GM18519 (cell line): ENCODE measurements around the gene SFT2D2.

Experiments
- ATAC-seq: cut with Tn5 transposase; IDR thresholded peaks from one replicate; pipeline ENCODE4 v1.9.1; 2021; ENCODE audit warnings: mild to moderate bottlenecking, moderate library complexity; ENCODE audit not compliant: unreplicated experiment, low FRiP score

Gene SFT2D2

DNA sequence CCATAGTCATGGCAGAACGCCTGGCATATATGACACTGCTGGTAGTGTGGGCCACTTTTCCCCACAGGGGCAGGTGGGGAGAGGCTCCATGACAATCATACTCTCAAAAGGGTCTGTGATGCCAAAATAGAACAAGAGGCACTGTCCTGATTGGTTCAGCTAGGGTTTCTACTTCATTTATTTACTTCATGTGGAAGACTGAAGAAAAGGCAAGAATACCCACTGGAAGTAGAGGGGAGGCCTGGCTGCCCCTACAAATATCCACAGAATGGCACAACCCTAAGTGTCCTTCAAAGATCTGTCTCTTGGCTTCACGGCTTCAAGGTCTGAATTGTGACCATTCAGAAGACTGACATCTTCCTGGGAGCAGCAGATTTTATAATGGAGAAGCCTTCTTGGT is 4.5 kb upstream of the SFT2D2 start:
- no peak for ATAC-seq

DNA sequence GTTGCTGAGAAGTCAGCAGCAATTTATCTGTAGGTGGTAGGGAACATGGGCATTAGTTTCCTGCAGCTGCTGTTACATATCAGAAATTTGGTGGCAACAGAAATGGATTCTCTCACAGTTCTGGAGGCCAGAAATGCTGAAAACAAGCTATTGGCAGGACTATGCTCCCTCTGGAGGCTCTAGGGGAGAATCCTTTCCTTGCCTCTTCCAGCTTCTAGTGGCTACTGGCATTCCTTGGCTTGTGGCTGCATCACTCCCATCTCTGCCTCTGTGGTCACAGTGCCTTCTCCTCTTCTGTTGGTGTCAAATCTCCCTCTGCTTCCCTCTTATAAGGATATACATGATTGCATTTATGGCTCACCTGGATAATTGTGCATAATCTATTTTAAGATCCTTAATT is 2.5 kb upstream of the SFT2D2 start:
- ATAC-seq, result no peak

DNA sequence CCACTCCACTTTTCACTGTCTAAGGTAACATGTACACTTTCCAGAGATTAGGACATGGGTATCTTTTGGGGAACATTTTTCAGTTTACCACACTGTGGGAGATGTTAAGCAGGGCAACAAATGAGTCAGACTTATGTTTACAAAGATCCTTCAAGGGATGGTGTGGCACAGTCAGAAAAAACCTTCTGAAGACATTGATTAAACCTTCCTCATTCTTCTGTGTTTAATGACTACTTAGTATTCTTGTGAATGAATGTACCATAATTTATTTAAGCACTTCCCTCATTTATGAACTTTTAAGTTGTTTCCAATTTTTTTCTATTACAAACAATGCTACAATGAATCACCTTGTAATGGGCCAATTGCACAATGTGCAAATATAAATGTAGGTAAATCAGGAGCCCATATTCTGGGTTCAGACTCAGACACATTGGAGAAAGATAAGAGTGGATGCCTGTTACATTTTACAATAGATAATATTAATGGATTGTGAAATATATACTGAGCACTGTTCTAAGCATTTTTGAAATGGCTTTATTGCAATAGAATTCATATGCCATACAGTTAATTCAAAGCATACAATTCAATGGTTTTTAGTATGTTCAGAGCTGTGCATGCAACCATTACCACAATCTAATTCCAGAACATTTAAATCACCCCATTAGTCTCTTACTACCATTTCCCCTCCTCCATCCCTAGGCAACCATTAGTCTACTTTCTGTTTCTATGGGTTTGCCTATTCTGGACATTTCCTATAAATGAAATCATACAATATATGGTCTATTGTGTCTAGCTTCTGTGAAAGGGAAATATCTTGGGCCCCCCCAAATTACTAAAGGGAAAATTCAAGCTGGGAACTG is 1.9 kb upstream of the SFT2D2 start:
- no peak for ATAC-seq

DNA sequence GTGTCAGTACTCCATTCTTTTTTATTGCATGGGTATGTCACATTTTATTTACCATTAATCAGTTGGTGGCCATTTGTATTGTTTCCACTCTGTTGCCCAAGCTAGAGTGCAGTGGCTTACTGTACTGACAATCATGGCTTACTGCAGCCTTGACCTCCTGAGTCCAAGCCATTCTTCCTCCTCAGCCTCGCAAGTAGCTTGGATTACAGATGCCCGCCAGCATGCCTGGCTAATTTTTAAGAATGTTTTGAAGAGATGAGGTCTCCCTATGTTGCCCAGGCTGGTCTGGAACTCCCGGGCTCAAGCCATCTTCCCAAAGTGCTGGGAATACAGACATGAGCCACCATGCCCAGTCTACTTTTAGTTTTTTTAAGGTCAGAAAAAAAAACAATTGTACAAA is 813 bp upstream of the SFT2D2 start:
- ATAC-seq, result no peak

DNA sequence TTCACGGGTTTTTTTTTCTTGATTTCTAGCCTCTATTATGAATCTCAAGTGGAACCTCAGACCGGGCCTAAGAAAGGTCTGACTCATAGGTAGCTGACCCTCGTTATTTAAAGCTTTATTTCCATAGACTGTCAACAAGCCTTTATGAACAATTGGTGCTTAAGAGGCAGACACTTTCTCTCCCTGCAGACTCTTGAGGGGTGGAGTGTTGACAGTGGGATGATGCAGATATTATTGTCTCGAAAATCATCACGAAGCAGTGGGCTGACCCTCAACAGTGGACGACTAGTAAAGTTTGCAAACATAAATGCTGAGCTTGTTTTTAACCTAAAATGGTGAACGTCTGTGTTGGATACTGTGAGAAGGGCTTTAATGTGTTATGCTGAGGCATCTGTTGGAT is 1.8 kb downstream of the SFT2D2 start:
- ATAC-seq, result no peak

DNA sequence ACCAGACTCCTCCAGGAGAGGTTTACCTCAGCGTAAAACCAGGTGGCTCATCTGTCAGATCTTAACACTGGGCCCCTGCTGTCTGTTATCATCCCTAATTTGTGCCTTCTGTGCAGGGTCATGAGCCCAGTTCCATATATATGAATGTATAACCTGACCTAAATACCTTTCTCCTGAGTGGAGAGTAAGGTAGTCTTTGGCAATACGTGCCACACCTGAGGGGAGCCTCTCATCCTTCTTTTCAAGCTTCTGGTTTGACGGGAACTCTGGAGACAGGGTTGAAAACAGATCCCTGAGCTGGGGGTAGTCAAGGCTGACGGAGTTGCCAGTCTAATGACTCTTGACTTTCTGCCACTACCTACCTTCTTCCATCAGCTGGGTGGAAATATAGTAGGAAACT is 4.1 kb downstream of the SFT2D2 start:
- no peak for ATAC-seq

DNA sequence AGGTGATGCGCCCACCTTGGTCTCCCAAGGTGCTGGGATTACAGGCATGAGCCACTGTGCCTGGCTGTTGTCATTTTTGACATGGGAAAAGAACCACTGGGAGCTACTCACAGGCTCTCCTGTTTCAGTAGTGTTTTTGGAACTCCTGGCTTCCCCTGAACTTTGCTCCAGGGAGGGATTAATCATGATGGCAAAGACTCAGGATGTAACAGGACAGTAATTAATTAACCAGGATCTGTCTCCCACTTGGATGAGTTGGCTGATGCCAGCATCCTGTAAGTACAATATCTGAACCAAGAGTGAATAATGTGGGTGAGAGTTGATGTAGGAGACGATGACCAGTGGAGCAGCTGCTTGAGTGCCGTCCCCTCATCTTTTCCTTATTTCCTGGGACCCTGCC is 4.9 kb downstream of the SFT2D2 start:
- ATAC-seq, result no peak

DNA sequence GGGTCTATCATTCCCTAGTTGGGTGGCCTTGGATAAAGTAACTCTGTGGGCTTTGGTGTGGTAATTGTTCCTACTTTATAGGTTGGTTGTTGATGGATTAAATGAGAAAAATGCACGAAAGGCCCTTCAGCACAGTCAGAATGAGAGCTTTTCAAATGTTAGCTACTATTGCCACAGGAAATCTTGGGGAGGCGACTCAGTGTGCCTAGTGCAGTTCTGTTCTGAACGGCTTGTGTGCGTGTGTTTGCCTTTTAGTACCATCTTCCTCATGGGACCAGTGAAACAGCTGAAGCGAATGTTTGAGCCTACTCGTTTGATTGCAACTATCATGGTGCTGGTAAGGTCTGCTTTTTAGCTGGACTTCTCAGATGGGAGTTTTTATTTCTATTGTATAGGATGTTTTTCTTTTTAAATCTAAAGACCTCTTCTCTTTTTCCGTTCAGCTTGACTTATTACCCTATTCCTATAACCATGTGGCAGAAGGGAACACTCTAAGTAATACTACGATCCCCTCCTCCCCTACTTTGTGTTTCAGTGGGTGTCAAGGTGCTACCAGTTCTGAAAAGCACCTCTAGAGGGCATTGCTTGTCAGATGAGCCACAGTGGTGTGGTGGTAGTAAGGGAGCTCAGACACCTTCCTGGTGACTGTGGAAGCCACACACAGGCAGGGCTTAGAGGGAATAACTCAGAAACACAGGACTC is 9.2 kb downstream of the SFT2D2 start:
- ATAC-seq, result peak; percentile 70

DNA sequence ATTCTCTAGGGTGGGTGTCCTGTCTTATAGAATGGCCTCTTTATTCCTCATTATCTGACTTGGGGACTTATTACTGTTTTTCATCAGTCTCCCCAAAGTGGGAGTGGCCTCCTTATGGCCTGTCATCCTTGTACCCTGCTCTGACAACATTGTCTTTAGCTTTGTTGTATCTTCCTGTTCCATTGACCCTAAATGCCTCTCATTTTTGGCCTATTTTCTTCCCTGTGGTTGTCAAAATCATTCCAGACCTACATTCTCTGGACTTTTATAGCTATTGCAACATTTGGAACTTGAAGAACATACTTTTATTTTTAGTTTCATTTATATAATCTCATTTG is 9.7 kb downstream of the SFT2D2 start:
- ATAC-seq, result no peak

DNA sequence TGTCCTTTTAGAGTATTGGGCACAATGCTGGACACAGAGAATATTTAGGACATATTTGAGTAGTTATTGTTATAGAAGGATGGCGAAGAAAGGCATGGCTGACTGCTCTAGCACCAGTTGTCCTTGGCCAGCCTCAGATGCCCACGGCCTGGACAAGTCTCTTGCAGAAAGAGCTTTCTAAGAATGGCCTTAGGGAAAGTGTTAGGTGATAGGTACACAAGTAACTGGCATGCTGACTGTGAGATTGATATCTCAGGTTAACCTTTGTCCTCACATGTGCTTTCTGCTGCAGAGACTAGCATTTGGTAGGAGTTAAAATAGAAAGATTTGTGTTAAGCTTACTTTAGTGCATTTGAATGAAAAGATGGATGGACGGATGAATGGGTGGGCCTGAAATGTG is 10.1 kb downstream of the SFT2D2 start:
- ATAC-seq, result no peak

DNA sequence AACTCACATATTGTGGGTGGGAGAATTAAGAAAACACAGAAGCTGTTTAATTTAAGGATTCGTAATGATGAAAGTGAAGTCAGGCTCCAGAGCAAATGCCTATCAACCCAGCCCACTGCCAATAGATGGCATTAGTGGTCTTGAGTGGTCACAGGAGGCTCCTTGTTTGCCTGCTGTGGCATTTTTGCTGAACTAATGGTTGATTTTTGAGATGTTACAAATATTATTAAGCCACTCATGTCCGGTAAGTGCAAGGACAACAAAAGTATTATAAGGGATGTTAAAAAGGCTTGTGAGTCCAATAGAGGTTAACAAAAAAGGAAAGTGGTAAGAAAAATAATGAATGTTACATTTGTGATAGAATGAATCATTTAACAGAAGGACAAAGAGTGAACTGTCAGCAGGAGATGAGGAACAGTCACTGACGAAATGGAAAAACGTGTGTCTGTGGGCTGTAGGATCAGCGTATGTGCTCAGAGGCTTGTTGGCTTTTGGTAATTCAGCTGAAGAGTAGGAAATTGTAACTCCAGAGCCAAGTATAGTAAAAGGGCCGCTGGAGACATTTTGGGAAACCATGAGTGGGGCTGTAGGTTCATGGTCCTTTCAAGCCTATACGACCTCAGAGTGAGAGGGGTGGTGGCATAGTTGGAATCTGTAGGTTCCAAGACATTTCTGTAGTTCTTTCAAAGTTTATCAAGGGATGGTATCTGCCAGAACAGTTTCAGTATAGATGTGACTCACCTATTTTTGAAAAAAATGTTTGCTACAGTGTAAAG is 11.2 kb downstream of the SFT2D2 start:
- ATAC-seq, result no peak

DNA sequence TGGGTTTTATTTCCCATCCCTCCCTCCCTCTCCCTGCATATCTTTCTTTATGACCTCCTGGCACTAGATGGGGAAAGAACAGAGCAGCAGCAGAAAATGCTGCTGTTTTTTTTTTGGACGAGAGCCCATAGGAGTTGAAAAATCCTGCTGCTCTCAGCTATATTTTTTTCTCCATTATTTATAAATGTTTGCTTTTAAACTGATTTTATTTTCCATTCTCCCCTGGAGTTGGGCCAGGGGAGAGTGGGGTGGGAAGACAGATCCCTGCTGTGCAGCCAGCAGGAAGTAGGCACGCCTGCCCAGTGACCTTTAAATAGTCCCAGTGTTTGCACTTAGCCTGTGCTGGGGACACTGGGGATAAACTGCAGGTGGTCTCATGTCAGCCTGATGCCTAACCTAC is 17.4 kb downstream of the SFT2D2 start:
- no peak for ATAC-seq

DNA sequence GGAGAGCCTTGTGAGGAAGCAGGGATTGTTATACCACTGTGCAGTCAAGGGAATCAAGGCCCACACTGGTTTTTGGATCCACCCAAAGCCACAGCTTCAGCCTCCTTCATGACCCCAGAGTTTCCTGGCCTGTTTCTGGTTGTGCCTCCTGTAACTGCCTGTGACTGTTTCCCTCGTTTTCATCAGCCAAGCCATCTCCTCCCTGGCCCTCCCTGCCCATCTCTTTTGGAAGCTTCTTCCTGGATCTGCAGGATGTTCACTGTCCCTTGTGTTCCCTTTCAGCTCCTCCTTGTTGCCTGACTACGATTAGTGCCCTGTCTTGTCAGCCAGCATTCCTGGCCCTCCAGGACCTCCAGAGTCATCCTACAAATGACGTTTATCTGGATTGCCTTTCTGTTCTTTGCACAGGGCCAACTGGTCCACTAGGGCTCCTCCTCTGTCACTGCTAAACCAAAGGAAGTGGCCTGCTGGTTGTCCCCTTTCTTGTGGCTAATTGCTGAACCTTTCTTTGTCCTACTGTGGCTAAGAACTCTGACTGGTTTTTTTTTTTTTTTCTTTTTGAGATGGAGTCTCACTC is 17.9 kb downstream of the SFT2D2 start:
- ATAC-seq, result no peak

DNA sequence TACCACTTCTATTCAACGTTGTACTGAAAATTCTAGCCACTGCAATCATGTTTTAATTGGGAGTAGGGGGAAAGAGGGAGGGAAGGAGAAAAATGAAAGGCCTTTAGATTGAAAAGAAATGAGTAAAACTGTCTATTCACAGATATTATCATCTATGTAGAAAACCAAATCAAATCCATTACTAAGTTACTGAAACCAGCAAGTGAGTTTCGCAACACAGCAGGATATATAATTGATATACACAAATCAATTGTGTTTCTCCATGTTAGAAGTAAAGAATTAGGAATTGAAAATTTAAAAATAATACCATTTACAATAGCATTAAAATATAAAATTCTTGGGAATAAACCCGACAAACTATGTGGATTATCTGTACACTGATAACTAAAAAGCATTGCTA is 19.2 kb downstream of the SFT2D2 start:
- ATAC-seq, result no peak

DNA sequence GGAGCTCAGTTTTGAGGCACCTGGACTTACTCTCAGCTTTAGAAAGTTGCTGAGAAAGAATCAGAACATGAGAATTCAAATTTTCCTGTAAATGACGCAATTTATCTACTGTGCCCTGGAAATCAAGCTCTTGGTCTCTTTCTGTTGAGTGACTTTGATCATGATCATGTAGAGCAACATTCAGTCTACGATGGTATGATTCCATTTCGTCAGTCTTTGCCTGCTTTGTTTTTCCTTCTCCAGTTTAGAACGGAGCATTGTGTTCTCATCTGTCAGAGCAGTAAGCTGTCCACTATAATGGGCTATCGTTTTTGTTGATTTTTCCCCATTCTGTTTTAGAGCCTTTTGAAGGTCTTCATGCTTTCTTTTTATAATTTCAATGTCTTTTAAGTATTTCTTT is 20.7 kb downstream of the SFT2D2 start:
- no peak for ATAC-seq

DNA sequence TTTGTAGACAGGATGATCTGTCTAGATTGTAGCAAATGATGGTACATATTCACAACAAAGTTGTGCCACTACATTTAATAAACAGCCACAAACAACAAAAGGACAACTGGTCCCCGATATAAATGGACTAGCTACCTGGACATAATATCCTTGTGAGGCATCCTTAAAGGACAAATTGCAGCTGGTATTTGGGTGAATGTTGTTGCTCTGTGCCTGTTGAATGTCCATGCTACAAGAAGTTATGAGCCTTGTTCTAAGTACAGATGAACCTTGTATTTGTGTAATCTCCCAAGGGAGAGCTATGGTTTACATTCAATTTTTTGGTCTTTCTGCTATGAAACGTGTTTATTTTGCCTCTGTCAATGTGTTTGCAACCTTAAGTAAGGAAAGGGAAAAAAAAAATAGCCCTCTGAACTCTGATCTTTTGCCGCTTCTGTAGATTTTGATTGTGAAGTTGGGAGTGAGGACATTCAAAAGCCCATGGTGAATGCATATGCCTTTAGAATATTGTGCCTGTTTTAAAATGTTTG is 26.5 kb downstream of the SFT2D2 start:
- ATAC-seq, result no peak

DNA sequence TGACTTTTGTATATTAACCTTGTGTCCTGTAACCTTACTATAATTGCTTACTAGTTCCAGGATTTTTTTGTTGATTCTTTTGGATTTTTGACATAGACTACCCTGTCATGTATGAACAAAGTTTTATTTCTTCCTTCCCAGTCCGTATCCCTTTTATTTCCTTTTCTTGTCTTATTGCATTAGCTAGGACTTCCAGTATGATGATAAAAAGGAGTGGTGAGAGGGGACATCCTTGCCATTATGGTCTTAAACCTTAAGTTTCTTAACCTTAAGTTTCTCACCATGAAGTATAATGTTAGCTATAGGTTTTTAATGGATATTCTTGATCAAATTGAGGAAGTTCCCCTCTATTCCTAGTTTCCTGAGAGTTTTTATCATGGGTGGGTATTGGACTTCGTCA is 30.4 kb downstream of the SFT2D2 start:
- ATAC-seq, result no peak

DNA sequence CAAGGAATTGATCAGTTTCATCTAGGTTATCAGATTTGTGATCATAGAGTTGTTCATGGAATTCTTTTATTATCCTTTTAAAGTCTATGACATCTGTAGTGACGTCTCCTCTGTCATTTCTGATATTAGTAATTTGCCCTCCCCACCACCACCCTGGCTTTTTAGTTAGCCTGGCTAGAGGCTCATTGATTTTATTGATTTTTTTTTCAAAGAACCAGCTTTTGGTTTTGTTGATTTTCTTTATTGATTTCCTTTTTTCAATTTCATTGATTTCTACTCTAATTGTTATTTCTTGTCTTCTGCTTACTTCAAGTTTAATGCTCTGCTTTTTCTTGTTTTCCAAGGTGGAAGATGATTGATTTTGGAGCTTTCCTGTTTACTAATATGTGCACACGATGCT is 31.6 kb downstream of the SFT2D2 start:
- ATAC-seq, result no peak

DNA sequence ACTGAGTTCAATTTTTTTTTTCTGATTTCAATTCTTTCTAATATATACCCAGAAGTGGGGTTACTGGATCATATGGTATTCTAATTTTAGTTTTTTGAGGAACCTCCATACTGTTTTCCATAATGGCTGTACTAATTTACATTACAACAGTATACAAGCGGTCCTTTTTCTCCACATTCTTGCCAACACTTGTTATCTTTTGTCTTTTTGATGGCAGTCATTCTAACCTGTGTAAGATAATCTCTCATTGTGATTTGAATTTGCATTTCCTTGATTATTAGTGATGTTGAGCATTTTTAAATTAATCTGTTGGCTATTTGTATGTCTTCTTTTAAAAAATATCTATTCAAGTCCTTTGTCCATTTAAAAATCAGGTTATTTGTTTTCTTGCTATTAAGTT is 33.8 kb downstream of the SFT2D2 start:
- no peak for ATAC-seq

DNA sequence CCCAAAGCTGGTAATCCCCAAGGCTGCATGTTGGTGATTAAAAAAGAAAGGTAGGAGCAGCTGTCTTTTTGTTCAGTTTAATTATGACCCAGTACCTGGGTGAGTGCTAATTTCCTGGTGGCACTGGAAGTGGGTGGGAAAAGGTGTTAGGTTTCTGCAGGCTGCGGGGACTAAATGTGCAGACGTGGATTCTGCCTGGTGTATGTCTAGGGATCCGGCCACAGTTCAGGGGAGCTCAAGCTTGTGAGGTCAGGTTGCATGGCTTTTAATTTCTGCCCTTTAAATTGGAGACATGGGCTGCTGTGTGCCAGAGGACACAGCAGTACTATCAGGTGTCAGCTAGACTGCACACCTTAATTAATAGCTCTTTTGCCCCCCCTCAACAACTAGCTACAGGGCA is 34.6 kb downstream of the SFT2D2 start:
- ATAC-seq, result no peak

DNA sequence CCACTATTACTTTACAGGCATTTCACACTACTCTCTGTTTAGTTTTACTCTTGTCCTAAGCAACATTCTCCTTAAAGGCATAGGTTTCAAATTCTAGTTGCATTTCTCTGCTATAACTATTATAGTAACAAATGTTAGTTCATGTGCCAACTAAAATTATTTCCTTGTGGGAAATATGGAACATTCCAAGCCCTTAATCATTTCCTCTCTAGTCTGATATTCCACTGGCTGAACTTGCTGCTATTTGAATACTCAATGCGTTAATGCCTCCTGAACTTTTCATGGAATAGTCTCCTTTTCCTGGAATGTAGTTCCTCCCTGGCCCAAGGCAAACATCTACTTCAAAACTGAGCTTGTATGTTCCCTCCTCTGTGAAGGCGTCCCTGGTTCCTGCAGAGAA is 35.6 kb downstream of the SFT2D2 start:
- no peak for ATAC-seq
